Adrenal gland (tissue), 12 donors: ENCODE data around the gene BFAR. TPM values are rescaled to one million over a fixed set of nuclear protein-coding genes. Genes with fewer than 3 reads are reported as not detected.
A peak's percentile ranks its signal among the peaks of the same experiment; 100 is the strongest.
"Not testable (repeated sequence)": the region's sequence is repeated elsewhere in the genome, so short reads cannot be mapped to it uniquely, and the experiment has no call there.

Experiments
- DNase-seq, 7 donors: peaks; one replicate each; pipeline ENCODE4 v3.0.0-alpha.2; 2019 to 2020
- H3K27ac ChIP-seq, 5 donors: fragments of 200-600 bp; sonication (generic) in 4 of 5; 1 replicate in 3 of 5; 2 replicates in 2 of 5; pipeline versions ENCODE4 v1.5.1 to v1.8.0; 2016 to 2020; ENCODE audit warnings: mild to moderate bottlenecking in 1 of 5
- H3K27me3 ChIP-seq: fragments of 200-600 bp; 2 replicates; pipeline ENCODE4 v1.8.0; 2021
- H3K36me3 ChIP-seq, 2 donors: fragments of 200-600 bp; replicated peaks in 1 of 2; 1 replicate in 1 of 2; 2 replicates in 1 of 2; pipeline versions ENCODE4 v1.5.1 to v1.8.0; 2018 to 2022
- H3K4me1 ChIP-seq, 2 donors: fragments of 200-600 bp; replicated peaks in 1 of 2; 1 replicate in 1 of 2; 2 replicates in 1 of 2; pipeline versions ENCODE4 v1.5.1 to v1.8.0; 2018 to 2021
- H3K4me3 ChIP-seq, 4 donors: fragments of 200-600 bp; sonication (generic) in 3 of 4; one replicate each; pipeline ENCODE4 v1.5.1; 2016 to 2018
- H3K9me3 ChIP-seq, 3 donors: fragments of 200-600 bp; sonication (generic) in 1 of 3; replicated peaks in 1 of 3; 1 replicate in 2 of 3; 2 replicates in 1 of 3; pipeline versions ENCODE4 v1.5.1 to v1.8.0; 2016 to 2021
- POLR2A ChIP-seq, 2 donors: fragments of 450-650 bp; IDR thresholded peaks; one replicate each; pipeline ENCODE4 v1.6.1; 2017; ENCODE audit warnings: antibody characterized with exemption in 2 of 2, mild to moderate bottlenecking in 2 of 2, moderate library complexity in 1 of 2
- WGBS, 4 donors: extraction: QIAGEN DNeasy Blood & Tissue Kit in 2 of 4; methylation state at CpG; one replicate each; pipeline versions ENCODE4 v1.1.5 to v1.1.7; 2013 to 2017; 5-methylcytosine and 5-hydroxymethylcytosine counted together
- intact Hi-C, 2 donors: fragments of 100-400 bp; cut with DNase I; formaldehyde crosslinking; loops; one replicate each; pipeline versions ENCODE4 v1.14.1 to v1.15.0; 2022 to 2023
- polyA plus RNA-seq, 3 donors: library from polyadenylated mRNA; stranded (reverse); fragments of 200-250 nt in 2 of 3; fragments of 350-450 nt in 1 of 3; fragmentation: Illumina TruSeq in 1 of 3; extraction: RNeasy Lipid Tissue Mini Kit (QIAGEN cat#74804) in 1 of 3; gene quantifications; one replicate each; pipeline ENCODE4 v1.2.3, GENCODE V29; 2013 to 2014
- total RNA-seq, 9 donors: library from RNA; depleted of rRNA in 4 of 9; stranded (reverse); fragments of >200 nt in 4 of 9; fragments of 120-200 nt in 1 of 9; fragmentation: NEBNext Ultra II Directional in 1 of 9; extraction: Animal tissue kit (Norgen Biotek cat#: 25700) in 1 of 9; gene quantifications; one replicate each; pipeline versions ENCODE4 v1.1.0 to v1.2.4, GENCODE V29; 2013 to 2023
- TF ChIP-seq, protein P1 (sequence below), 6 experiments: fragments of 450-650 bp in 4 of 6; fragments of 200-600 bp in 2 of 6; sonication (generic) in 1 of 6; IDR thresholded peaks; 1 replicate in 5 of 6; 2 replicates in 1 of 6; pipeline versions ENCODE4 v1.5.1 to v1.8.0; 2016 to 2021; ENCODE audit warnings: antibody characterized with exemption in 6 of 6, mild to moderate bottlenecking in 2 of 6, moderate library complexity in 1 of 6
- donor health status: healthy with polysubstance abuse.
- donor health status: Bipolar disorder and iron deficiency.
- donor health status: DM: yes; HTN: yes; CAD: no.
- donor health status: DM: no; HTN: no; CAD: no.
- donor health status: DM: no; HTN: no; CAD: no.
- donor health status: DM: yes; HTN: yes; CAD: no.

The BFAR gene
- total and polyA plus RNA-seq, 12 donors: 20.3 to 75.8 (median 55.2) TPM

DNA sequence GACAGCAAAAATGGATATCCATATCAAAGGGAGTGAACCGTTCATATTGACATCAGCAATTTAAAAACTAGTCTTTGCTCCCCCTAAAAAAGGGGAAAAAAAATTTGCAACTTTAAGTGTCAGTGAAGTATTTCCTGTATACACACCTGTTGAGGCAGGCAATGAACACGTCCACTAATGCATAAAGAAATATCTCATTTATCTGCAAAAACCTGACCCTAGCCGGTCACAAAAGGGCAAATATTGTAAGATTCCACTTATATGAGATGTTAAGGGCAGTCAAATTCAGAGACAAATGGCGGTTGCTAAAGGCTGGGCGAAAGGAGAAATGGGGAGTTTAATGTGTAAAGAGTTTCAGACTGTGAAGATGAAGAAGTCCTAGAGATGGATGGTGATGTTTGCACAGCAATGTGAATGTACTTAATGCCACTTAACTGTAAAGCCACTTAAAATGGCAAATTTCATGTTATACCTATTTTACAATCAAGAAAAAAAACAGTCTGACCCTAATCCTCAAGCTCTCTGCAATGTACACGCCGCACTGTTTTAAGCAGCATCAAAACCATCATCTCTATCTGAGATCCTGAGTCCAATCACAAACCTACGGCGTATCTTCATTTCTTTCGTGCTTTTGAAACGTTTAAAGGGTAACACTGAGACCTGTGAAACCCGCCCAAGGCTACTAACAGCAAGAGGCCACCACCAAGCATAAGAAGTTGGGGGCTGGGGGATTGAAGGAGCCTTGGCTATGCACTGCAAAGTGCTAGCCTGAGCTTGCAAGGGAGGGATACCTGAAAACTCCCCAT lies 3.7 kb upstream of the BFAR start:
- intact Hi-C loops: no loop called here
- peak overlapping the region in 4 of 5 donors; percentile 77 to 96 (median 92) for H3K27ac ChIP-seq

DNA sequence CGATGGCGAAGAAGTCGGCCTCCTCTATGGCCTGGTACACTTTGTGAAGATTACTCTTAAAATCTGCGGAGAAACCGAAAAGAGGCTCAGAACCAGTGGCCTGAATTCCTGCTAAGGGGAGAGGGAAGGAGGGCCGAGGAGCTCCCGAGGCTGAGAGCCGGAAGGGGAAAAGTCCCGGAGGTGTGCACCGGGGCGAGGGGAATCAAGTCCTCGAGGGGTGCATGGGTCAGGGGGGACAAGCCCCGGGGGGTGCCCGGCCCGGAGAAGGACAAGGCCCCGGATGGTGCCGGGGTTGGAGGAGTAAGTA lies 3.2 kb upstream of the BFAR start:
- DNase-seq: peak in 1 of 7 donors; percentile 10
- 1 to 3% (median 2%) methylated on average over 16 to 17 of the region's 17 CpGs for WGBS, 4 donors
- H3K27ac ChIP-seq: peak overlapping the region; percentile 76 to 96 (median 90)
- H3K36me3 ChIP-seq: peaks cover 0 to 34% of the 10 kb centered on the region in 2 donors
- intact Hi-C loops: no loop called here
- TF ChIP-seq, protein P1, sequence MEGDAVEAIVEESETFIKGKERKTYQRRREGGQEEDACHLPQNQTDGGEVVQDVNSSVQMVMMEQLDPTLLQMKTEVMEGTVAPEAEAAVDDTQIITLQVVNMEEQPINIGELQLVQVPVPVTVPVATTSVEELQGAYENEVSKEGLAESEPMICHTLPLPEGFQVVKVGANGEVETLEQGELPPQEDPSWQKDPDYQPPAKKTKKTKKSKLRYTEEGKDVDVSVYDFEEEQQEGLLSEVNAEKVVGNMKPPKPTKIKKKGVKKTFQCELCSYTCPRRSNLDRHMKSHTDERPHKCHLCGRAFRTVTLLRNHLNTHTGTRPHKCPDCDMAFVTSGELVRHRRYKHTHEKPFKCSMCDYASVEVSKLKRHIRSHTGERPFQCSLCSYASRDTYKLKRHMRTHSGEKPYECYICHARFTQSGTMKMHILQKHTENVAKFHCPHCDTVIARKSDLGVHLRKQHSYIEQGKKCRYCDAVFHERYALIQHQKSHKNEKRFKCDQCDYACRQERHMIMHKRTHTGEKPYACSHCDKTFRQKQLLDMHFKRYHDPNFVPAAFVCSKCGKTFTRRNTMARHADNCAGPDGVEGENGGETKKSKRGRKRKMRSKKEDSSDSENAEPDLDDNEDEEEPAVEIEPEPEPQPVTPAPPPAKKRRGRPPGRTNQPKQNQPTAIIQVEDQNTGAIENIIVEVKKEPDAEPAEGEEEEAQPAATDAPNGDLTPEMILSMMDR (IDR thresholded peaks at IDR 0.05): no peak
- TF ChIP-seq POLR2A (IDR thresholded peaks at IDR 0.05): no peak
- H3K27me3 ChIP-seq: no peaks in the 10 kb centered on the region
- H3K9me3 ChIP-seq: no peaks in the 10 kb centered on the region
- peak overlapping the region; percentile 39 to 96 (median 79) for H3K4me3 ChIP-seq
- peaks cover 10 to 26% of the 10 kb centered on the region in 2 donors for H3K4me1 ChIP-seq

More for the DNA sequence above, 3.7 kb upstream of the BFAR start:
- no peaks in the 10 kb centered on the region for H3K27me3 ChIP-seq
- H3K4me3 ChIP-seq: peak overlapping the region in 2 of 4 donors; percentile 75 to 96
- peak in 2 of 7 donors; percentile 22 to 31 for DNase-seq
- no peak for TF ChIP-seq POLR2A (IDR thresholded peaks at IDR 0.05)
- TF ChIP-seq, protein P1 (IDR thresholded peaks at IDR 0.05): no peak
- H3K4me1 ChIP-seq: peaks cover 7 to 21% of the 10 kb centered on the region in 2 donors
- no peaks in the 10 kb centered on the region for H3K9me3 ChIP-seq
- WGBS, 4 donors: 56 to 64% (median 58%) methylated on average over 12 of the region's 12 CpGs
- peaks cover 0 to 40% of the 10 kb centered on the region in 2 donors for H3K36me3 ChIP-seq

DNA sequence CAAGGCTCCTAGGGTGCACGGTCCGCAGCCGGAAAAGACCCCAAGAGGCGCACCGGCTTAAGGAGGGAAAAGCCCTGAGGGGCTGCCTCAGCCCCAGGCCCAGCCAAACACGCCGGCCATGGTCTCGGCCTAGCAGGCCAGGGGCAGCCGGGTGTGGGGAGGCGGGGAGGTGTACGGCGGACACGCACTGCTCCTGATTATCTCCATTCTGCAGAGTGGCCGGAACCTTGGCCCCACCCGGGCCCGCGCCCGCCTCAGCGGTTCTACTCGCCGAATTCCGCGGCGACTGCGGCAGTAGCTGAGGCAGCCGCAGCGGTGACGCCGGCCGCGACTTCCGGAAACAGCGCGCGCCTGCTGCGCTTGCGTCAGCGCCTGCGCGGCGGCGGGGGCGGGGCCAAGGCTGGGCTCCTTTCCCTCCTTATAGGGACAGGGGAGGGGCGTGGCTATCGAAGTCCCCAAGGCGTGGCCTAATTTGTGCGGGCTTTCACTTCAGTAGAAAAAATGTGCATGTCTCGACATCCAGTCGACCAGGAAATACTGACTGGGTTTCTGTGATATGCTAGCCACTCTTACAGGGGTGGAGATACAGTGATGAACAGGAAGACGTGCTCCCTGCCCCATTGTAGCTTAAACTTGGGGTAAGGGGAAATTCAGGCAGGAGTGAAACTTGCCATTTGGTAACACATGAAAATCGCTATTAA lies 2.7 kb upstream of the BFAR start, which contains the start of gene PARN:
Gene PARN (minus strand): TSS at position 342 of the 701 bp plus-strand sequence. CDS start 135 bp downstream, at position 207.
- peak within 1 kb of the TSS; percentile 39 to 96 (median 79) for H3K4me3 ChIP-seq
- peak; percentile 96 to 99 (median 98) for DNase-seq
- peaks cover 10 to 31% of the 10 kb centered on the region in 2 donors for H3K4me1 ChIP-seq
- 1 to 2% (median 2%) methylated on average over 17 to 51 of the region's 51 CpGs for WGBS, 4 donors
- TF ChIP-seq, protein P1 (IDR thresholded peaks at IDR 0.05): no peak
- TF ChIP-seq POLR2A (IDR thresholded peaks at IDR 0.05): peak; percentile 97 to 98
- no peaks in the 10 kb centered on the region for H3K27me3 ChIP-seq
- intact Hi-C loops: no loop called here
- no peaks in the 10 kb centered on the region for H3K9me3 ChIP-seq
- peaks cover 0 to 29% of the 10 kb centered on the region in 2 donors for H3K36me3 ChIP-seq
- peak within 1 kb of the TSS; percentile 76 to 96 (median 90) for H3K27ac ChIP-seq

DNA sequence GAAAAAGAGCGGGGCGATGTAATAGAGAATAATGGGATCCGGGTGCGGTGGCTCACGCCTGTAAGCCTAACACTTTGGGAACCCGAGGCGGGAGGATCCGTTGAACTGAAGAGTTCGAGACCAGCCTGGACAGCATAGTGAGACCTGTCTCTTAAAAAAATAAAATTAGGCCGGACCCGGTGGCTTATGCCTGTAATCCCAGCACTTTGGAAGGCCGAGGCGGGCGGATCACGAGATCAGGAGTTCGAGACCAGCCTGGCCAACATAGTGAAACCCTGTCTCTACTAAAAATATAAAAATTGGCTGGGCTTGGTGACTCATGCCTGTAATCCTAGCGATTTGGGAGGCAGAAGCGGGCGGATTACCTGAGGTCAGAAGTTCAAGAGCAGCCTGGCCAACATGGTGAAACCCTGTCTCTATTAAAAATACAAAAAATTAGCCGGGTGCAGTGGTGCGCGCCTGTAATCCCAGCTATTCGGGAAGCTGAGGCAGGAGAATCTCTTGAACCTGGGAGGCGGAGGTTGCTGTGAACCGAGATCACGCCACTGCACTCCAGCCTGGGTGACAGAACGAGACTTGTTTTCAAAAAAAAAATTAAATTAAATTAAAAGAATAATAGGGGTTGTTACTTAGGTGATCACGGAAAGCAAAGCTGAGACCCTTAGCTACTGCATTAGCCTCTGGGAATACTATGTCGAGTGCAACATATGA lies 2.0 kb upstream of the BFAR start:
- Histone ChIP-seq H3K36me3 (peaks cover 0 to 22% of the 10 kb centered on the region in 2 donors), H3K4me3 (peak overlapping the region in 3 of 4 donors; percentile 39 to 96 (median 75)), H3K4me1 (peaks cover 10 to 32% of the 10 kb centered on the region in 2 donors), H3K27ac (peak overlapping the region; percentile 76 to 96 (median 90))
- peak in 5 of 7 donors; percentile 25 to 72 (median 36) for DNase-seq
- H3K27me3 ChIP-seq, intact Hi-C loops, H3K9me3 ChIP-seq: not testable (repeated sequence)
- WGBS, 4 donors: 82 to 85% (median 84%) methylated on average over 29 of the region's 29 CpGs
